Suprapubic skin (tissue), 4 donors: ENCODE results near the gene ANKLE2. TPM values are rescaled to one million over a fixed set of nuclear protein-coding genes. Genes with fewer than 3 reads are reported as not detected.
A peak's percentile ranks its signal among the peaks of the same experiment; 100 is the strongest.

Source experiments
- DNase-seq, 2 donors: peaks; one replicate each; pipeline ENCODE4 v3.0.0-alpha.2; 2019; ENCODE audit warnings: low spot score in 2 of 2
- H3K27ac ChIP-seq: fragments of 200-600 bp; sonication (generic); one replicate; pipeline ENCODE4 v1.5.1; 2019
- H3K27me3 ChIP-seq: fragments of 200-600 bp; sonication (generic); one replicate; pipeline ENCODE4 v1.5.1; 2019
- H3K36me3 ChIP-seq: fragments of 200-600 bp; sonication (generic); one replicate; pipeline ENCODE4 v1.5.1; 2019
- H3K4me1 ChIP-seq: fragments of 200-600 bp; sonication (generic); one replicate; pipeline ENCODE4 v1.5.1; 2019
- H3K4me3 ChIP-seq: fragments of 200-600 bp; sonication (generic); one replicate; pipeline ENCODE4 v1.5.1; 2019; ENCODE audit warnings: mild to moderate bottlenecking
- H3K9me3 ChIP-seq: fragments of 200-600 bp; sonication (generic); one replicate; pipeline ENCODE4 v1.5.1; 2019
- CTCF ChIP-seq, 2 donors: fragments of 200-600 bp in 1 of 2; fragments of 450-650 bp in 1 of 2; sonication (generic) in 1 of 2; IDR thresholded peaks; one replicate each; pipeline ENCODE4 v1.5.1; 2016 to 2019; ENCODE audit warnings: antibody characterized with exemption in 2 of 2, mild to moderate bottlenecking in 1 of 2, moderate library complexity in 1 of 2
- EP300 ChIP-seq: sonication (generic); formaldehyde crosslinking; IDR thresholded peaks from one replicate; pipeline ENCODE4 v1.6.1; 2017; ENCODE audit warnings: antibody characterized with exemption
- POLR2A ChIP-seq, 2 donors: fragments of 450-650 bp; IDR thresholded peaks; one replicate each; pipeline ENCODE4 v1.6.1; 2017; ENCODE audit warnings: antibody characterized with exemption in 2 of 2, mild to moderate bottlenecking in 2 of 2, moderate library complexity in 2 of 2
- POLR2AphosphoS5 ChIP-seq, 3 donors: sonication (generic); formaldehyde crosslinking; IDR thresholded peaks; one replicate each; pipeline ENCODE4 v1.6.1; 2017; ENCODE audit warnings: antibody characterized with exemption in 3 of 3
- WGBS: methylation state at CpG from one replicate; pipeline ENCODE4 v1.1.5; 2018; 5-methylcytosine and 5-hydroxymethylcytosine counted together
- total RNA-seq, 4 donors: library from RNA; depleted of rRNA; stranded (reverse); fragments of >200 nt; gene quantifications; one replicate each; pipeline ENCODE4 v1.1.0, GENCODE V29; 2016

ANKLE2 gene
- total RNA-seq, 4 donors from 2014 or later, result 74.7 to 222 (median 111) TPM

GRCh38 chr12:132803888-132804287, 42.3 kb upstream of the ANKLE2 start:
- WGBS, result 83% methylated on average over 15 of the region's 15 CpGs
- peaks cover 97% of the 10 kb centered on the region for H3K36me3 ChIP-seq
- H3K27ac ChIP-seq, result peak overlapping the region; percentile 8
- H3K9me3 ChIP-seq, result no peaks in the 10 kb centered on the region
- TF ChIP-seq EP300 (no peak), CTCF (IDR thresholded peaks at IDR 0.05) (no peak), POLR2AphosphoS5 (IDR thresholded peaks at IDR 0.05) (no peak), POLR2A (IDR thresholded peaks at IDR 0.05) (no peak)
- H3K27me3 ChIP-seq, result no peaks in the 10 kb centered on the region
- H3K4me3 ChIP-seq, result no peak overlapping the region
- H3K4me1 ChIP-seq, result no peaks in the 10 kb centered on the region
- DNase-seq, result peak in 1 of 2 donors; percentile 86

GRCh38 chr12:132803125-132803524, 41.5 kb upstream of the ANKLE2 start:
- TF ChIP-seq POLR2AphosphoS5 (IDR thresholded peaks at IDR 0.05) (no peak), EP300 (no peak), POLR2A (IDR thresholded peaks at IDR 0.05) (no peak), CTCF (IDR thresholded peaks at IDR 0.05) (no peak)
- H3K4me1 ChIP-seq, result no peaks in the 10 kb centered on the region
- no peak overlapping the region for H3K27ac ChIP-seq
- peaks cover 97% of the 10 kb centered on the region for H3K36me3 ChIP-seq
- no peaks in the 10 kb centered on the region for H3K9me3 ChIP-seq
- H3K27me3 ChIP-seq, result no peaks in the 10 kb centered on the region
- no peak for DNase-seq
- 90% methylated on average over 14 of the region's 14 CpGs for WGBS
- H3K4me3 ChIP-seq, result no peak overlapping the region

GRCh38 chr12:132801741-132802140, 40.1 kb upstream of the ANKLE2 start:
- H3K9me3 ChIP-seq, result no peaks in the 10 kb centered on the region
- H3K27ac ChIP-seq, result no peak overlapping the region
- no peak overlapping the region for H3K4me3 ChIP-seq
- 90% methylated on average over 28 of the region's 28 CpGs for WGBS
- H3K4me1 ChIP-seq, result no peaks in the 10 kb centered on the region
- TF ChIP-seq CTCF (IDR thresholded peaks at IDR 0.05), result no peak
- TF ChIP-seq POLR2AphosphoS5 (IDR thresholded peaks at IDR 0.05), result no peak
- TF ChIP-seq EP300, result no peak
- TF ChIP-seq POLR2A (IDR thresholded peaks at IDR 0.05), result no peak
- no peaks in the 10 kb centered on the region for H3K27me3 ChIP-seq
- no peak for DNase-seq
- H3K36me3 ChIP-seq, result peaks cover 97% of the 10 kb centered on the region

GRCh38 chr12:132798836-132799235, 37.2 kb upstream of the ANKLE2 start:
- Histone ChIP-seq H3K27me3 (no peaks in the 10 kb centered on the region), H3K27ac (no peak overlapping the region), H3K9me3 (no peaks in the 10 kb centered on the region), H3K36me3 (peaks cover 99% of the 10 kb centered on the region), H3K4me1 (no peaks in the 10 kb centered on the region), H3K4me3 (no peak overlapping the region)
- TF ChIP-seq POLR2AphosphoS5 (IDR thresholded peaks at IDR 0.05) (no peak), POLR2A (IDR thresholded peaks at IDR 0.05) (no peak)
- no peak for DNase-seq
- 96% methylated on average over 11 of the region's 15 CpGs for WGBS

- peaks cover 94% of the 10 kb centered on the region for H3K36me3 ChIP-seq
- H3K4me3 ChIP-seq, result no peak overlapping the region
- H3K27ac ChIP-seq, result no peak overlapping the region
- H3K27me3 ChIP-seq, result no peaks in the 10 kb centered on the region
- TF ChIP-seq EP300 (no peak), CTCF (IDR thresholded peaks at IDR 0.05) (no peak), POLR2A (IDR thresholded peaks at IDR 0.05) (no peak), POLR2AphosphoS5 (IDR thresholded peaks at IDR 0.05) (no peak)
- WGBS, result 92% methylated on average over 18 of the region's 24 CpGs
- no peak for DNase-seq
- H3K9me3 ChIP-seq, result no peaks in the 10 kb centered on the region
- H3K4me1 ChIP-seq, result no peaks in the 10 kb centered on the region
Measured at GRCh38 chr12:132797820-132798570, 36.4 kb upstream of the ANKLE2 start.
